Mucosa of rectum (tissue), 2 donors: ENCODE data around the gene WWP2.
"Not testable (repeated sequence)": the region's sequence is repeated elsewhere in the genome, so short reads cannot be mapped to it uniquely, and the experiment has no call there.

ENCODE experiments used
- H3K27ac ChIP-seq, 2 donors: one replicate each; pipeline ENCODE4 v1.7.0; 2013; ENCODE audit warnings: inconsistent platforms in 2 of 2, low read depth in 2 of 2, low read length in 2 of 2
- H3K27me3 ChIP-seq, 2 donors: one replicate each; pipeline ENCODE4 v1.7.0; 2013; ENCODE audit warnings: low read length in 2 of 2; ENCODE audit not compliant: control insufficient read depth in 2 of 2, insufficient read depth in 2 of 2
- H3K36me3 ChIP-seq, 2 donors: one replicate each; pipeline ENCODE4 v1.7.0; 2013; ENCODE audit warnings: low read length in 2 of 2; ENCODE audit not compliant: control insufficient read depth in 2 of 2, insufficient read depth in 2 of 2
- H3K4me1 ChIP-seq, 2 donors: one replicate each; pipeline ENCODE4 v1.7.0; 2013; ENCODE audit warnings: low read length in 2 of 2, mild to moderate bottlenecking in 1 of 2; ENCODE audit not compliant: control insufficient read depth in 2 of 2, insufficient read depth in 2 of 2
- H3K4me3 ChIP-seq, 2 donors: one replicate each; pipeline ENCODE4 v1.7.0; 2013; ENCODE audit warnings: low read length in 2 of 2
- H3K9ac ChIP-seq, 2 donors: one replicate each; pipeline ENCODE4 v1.7.0; 2013; ENCODE audit warnings: low read length in 2 of 2, low read depth in 1 of 2, mild to moderate bottlenecking in 1 of 2
- H3K9me3 ChIP-seq, 2 donors: one replicate each; pipeline ENCODE4 v1.7.0; 2013; ENCODE audit warnings: low read length in 2 of 2; ENCODE audit not compliant: control insufficient read depth in 2 of 2
- donor health status: healthy.
- donor health status: Normal muscosa, but diverticular disease.

The WWP2 gene

GRCh38 chr16:69791391-69791847, 29.3 kb downstream of the WWP2 start:
- not testable (repeated sequence) for H3K9ac ChIP-seq, H3K27ac ChIP-seq, H3K4me3 ChIP-seq, H3K9me3 ChIP-seq, H3K4me1 ChIP-seq, H3K27me3 ChIP-seq
- H3K36me3 ChIP-seq: peaks cover 24 to 31% of the 10 kb centered on the region in 2 donors

GRCh38 chr16:69793526-69793925, 31.4 kb downstream of the WWP2 start:
- no peaks in the 10 kb centered on the region for H3K9me3 ChIP-seq

GRCh38 chr16:69794486-69794885, 32.4 kb downstream of the WWP2 start:
- Histone ChIP-seq H3K36me3 (peaks cover 17 to 24% of the 10 kb centered on the region in 2 donors), H3K4me3 (no peak overlapping the region), H3K9me3 (no peaks in the 10 kb centered on the region), H3K9ac (no peak overlapping the region), H3K27me3 (no peaks in the 10 kb centered on the region), H3K4me1 (peaks cover 0 to 3% of the 10 kb centered on the region in 2 donors), H3K27ac (no peak overlapping the region)

More at GRCh38 chr16:69793526-69793925, 31.4 kb downstream of the WWP2 start:
- Histone ChIP-seq H3K9ac (no peak overlapping the region), H3K36me3 (peaks cover 14 to 18% of the 10 kb centered on the region in 2 donors), H3K27ac (no peak overlapping the region), H3K4me1 (peaks cover 0 to 3% of the 10 kb centered on the region in 2 donors), H3K4me3 (no peak overlapping the region), H3K27me3 (no peaks in the 10 kb centered on the region)

- H3K9ac ChIP-seq: no peak overlapping the region
- H3K36me3 ChIP-seq: peaks cover 26 to 29% of the 10 kb centered on the region in 2 donors
- no peak overlapping the region for H3K27ac ChIP-seq
- no peaks in the 10 kb centered on the region for H3K27me3 ChIP-seq
- peak overlapping the region in 1 of 2 donors; percentile 11 for H3K4me3 ChIP-seq
- H3K4me1 ChIP-seq: peaks cover 0 to 3% of the 10 kb centered on the region in 2 donors
- H3K9me3 ChIP-seq: no peaks in the 10 kb centered on the region
Observed at GRCh38 chr16:69796285-69797118, 34.4 kb downstream of the WWP2 start.

GRCh38 chr16:69798466-69798865, 36.3 kb downstream of the WWP2 start:
- H3K27me3 ChIP-seq: no peaks in the 10 kb centered on the region
- H3K36me3 ChIP-seq: peaks cover 24 to 33% of the 10 kb centered on the region in 2 donors
- no peaks in the 10 kb centered on the region for H3K9me3 ChIP-seq
- peaks cover 0 to 3% of the 10 kb centered on the region in 2 donors for H3K4me1 ChIP-seq
- H3K9ac ChIP-seq: no peak overlapping the region
- no peak overlapping the region for H3K4me3 ChIP-seq
- H3K27ac ChIP-seq: no peak overlapping the region

GRCh38 chr16:69799611-69800031, 37.5 kb downstream of the WWP2 start:
- H3K9me3 ChIP-seq: no peaks in the 10 kb centered on the region
- H3K27me3 ChIP-seq: no peaks in the 10 kb centered on the region
- H3K4me3 ChIP-seq: no peak overlapping the region
- no peak overlapping the region for H3K9ac ChIP-seq
- peaks cover 25 to 32% of the 10 kb centered on the region in 2 donors for H3K36me3 ChIP-seq
- H3K27ac ChIP-seq: no peak overlapping the region
- H3K4me1 ChIP-seq: peaks cover 0 to 3% of the 10 kb centered on the region in 2 donors

GRCh38 chr16:69804297-69804696, 42.2 kb downstream of the WWP2 start:
- Histone ChIP-seq H3K36me3 (peaks cover 24 to 31% of the 10 kb centered on the region in 2 donors), H3K27ac (no peak overlapping the region), H3K9ac (no peak overlapping the region)

GRCh38 chr16:69806776-69807175, 44.6 kb downstream of the WWP2 start:
- H3K36me3 ChIP-seq: peaks cover 17 to 31% of the 10 kb centered on the region in 2 donors
- not testable (repeated sequence) for H3K9me3 ChIP-seq, H3K9ac ChIP-seq, H3K4me3 ChIP-seq, H3K4me1 ChIP-seq, H3K27ac ChIP-seq, H3K27me3 ChIP-seq

More at GRCh38 chr16:69804297-69804696, 42.2 kb downstream of the WWP2 start:
- Histone ChIP-seq H3K4me1 (no peaks in the 10 kb centered on the region), H3K9me3 (no peaks in the 10 kb centered on the region), H3K27me3 (no peaks in the 10 kb centered on the region), H3K4me3 (no peak overlapping the region)

- no peaks in the 10 kb centered on the region for H3K4me1 ChIP-seq
- no peaks in the 10 kb centered on the region for H3K9me3 ChIP-seq
- no peak overlapping the region for H3K9ac ChIP-seq
- H3K4me3 ChIP-seq: no peak overlapping the region
- no peaks in the 10 kb centered on the region for H3K27me3 ChIP-seq
- no peak overlapping the region for H3K27ac ChIP-seq
- peaks cover 22 to 32% of the 10 kb centered on the region in 2 donors for H3K36me3 ChIP-seq
Observed at GRCh38 chr16:69812688-69813014, 50.5 kb downstream of the WWP2 start.

- no peaks in the 10 kb centered on the region for H3K27me3 ChIP-seq
- peaks cover 26 to 33% of the 10 kb centered on the region in 2 donors for H3K36me3 ChIP-seq
- no peak overlapping the region for H3K4me3 ChIP-seq
- H3K9me3 ChIP-seq: no peaks in the 10 kb centered on the region
- H3K9ac ChIP-seq: no peak overlapping the region
- no peaks in the 10 kb centered on the region for H3K4me1 ChIP-seq
- no peak overlapping the region for H3K27ac ChIP-seq
Observed at GRCh38 chr16:69814078-69814477, 51.9 kb downstream of the WWP2 start.
